SJSA1 (cell line): ENCODE results near the gene EBPL. TPM values are rescaled to one million over a fixed set of nuclear protein-coding genes. Genes with fewer than 3 reads are reported as not detected.

Experiments used
- DNase-seq, 2 experiments: peaks; one replicate each; pipeline ENCODE4 v3.0.0-alpha.2; 2015 to 2020; ENCODE audit warnings: low spot score in 2 of 2, low read depth in 1 of 2
- H3K27ac ChIP-seq: fragments of 250-450 bp; sonication (Bioruptor Pico); 2 replicates; pipeline ENCODE4 v1.5.1; 2020; ENCODE audit warnings: mild to moderate bottlenecking, moderate library complexity
- H3K27me3 ChIP-seq: fragments of 250-450 bp; sonication (Bioruptor Pico); replicated peaks from 2 replicates; pipeline ENCODE4 v1.5.1; 2020; ENCODE audit warnings: mild to moderate bottlenecking, moderate library complexity
- H3K36me3 ChIP-seq: fragments of 250-450 bp; sonication (Bioruptor Pico); 2 replicates; pipeline ENCODE4 v1.5.1; 2020; ENCODE audit warnings: mild to moderate bottlenecking
- H3K4me1 ChIP-seq: fragments of 250-450 bp; sonication (Bioruptor Pico); replicated peaks from 2 replicates; pipeline ENCODE4 v1.6.1; 2021; ENCODE audit warnings: mild to moderate bottlenecking
- H3K4me3 ChIP-seq: fragments of 250-450 bp; sonication (Bioruptor Pico); 2 replicates; pipeline ENCODE4 v1.5.1; 2020; ENCODE audit warnings: mild to moderate bottlenecking
- H3K9me3 ChIP-seq: fragments of 250-450 bp; sonication (Bioruptor Pico); replicated peaks from 2 replicates; pipeline ENCODE4 v1.5.1; 2020; ENCODE audit warnings: mild to moderate bottlenecking
- total RNA-seq: library from RNA; depleted of rRNA; stranded (reverse); fragments of >200 nt; shearing (Covaris generic); gene quantifications from 2 replicates; pipeline ENCODE4 v1.2.3, GENCODE V29; 2014

The EBPL gene
- total RNA-seq, 1 experiment from 2014 or later: 78.8 TPM

DNA sequence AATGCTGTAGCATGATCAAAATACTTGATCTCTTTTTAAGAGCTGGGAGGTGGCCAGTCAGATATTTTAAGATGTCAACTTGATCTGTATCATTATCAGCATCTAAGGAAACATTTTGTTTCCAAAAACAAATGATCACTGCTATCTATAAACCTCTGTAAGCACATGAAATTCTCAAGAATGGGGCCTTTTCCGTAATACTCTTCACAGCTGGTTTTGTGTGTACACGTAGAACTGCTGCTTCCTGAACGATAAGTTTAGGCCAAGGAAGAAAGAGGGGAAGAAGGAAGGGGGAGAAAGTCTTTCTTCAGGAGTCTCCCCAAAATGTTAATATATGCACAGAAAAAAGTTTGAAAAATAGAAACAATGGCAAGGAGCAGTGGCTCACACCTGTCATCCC, 37.3 kb downstream of the EBPL start:
- no peak for DNase-seq
- H3K4me1 ChIP-seq: peaks cover 9% of the 10 kb centered on the region
- no peak overlapping the region for H3K27ac ChIP-seq
- no peak overlapping the region for H3K4me3 ChIP-seq
- H3K9me3 ChIP-seq: no peaks in the 10 kb centered on the region
- no peaks in the 10 kb centered on the region for H3K27me3 ChIP-seq
- no peaks in the 10 kb centered on the region for H3K36me3 ChIP-seq

DNA sequence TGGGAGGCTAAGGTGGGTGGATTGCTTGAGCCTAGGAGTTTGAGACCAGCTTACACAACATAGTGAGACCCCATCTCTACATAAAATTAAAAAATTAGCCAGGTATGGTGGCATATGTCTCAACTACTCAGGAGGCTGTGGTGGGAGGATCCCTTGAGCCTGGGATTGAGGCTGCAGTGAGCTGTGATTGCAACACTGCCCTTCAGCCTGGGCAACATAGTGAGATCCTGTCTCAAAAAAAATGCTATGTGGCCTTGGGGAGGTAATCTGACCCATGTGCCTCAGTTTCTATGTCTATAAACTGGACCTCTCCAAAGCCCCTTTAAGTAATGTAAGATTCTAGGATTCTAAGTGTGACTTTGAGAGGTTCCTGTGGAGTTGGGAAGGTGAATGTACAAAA, 37.8 kb downstream of the EBPL start:
- Histone ChIP-seq H3K9me3 (no peaks in the 10 kb centered on the region), H3K27ac (no peak overlapping the region), H3K36me3 (no peaks in the 10 kb centered on the region), H3K27me3 (no peaks in the 10 kb centered on the region), H3K4me1 (peaks cover 9% of the 10 kb centered on the region), H3K4me3 (no peak overlapping the region)
- DNase-seq: no peak

DNA sequence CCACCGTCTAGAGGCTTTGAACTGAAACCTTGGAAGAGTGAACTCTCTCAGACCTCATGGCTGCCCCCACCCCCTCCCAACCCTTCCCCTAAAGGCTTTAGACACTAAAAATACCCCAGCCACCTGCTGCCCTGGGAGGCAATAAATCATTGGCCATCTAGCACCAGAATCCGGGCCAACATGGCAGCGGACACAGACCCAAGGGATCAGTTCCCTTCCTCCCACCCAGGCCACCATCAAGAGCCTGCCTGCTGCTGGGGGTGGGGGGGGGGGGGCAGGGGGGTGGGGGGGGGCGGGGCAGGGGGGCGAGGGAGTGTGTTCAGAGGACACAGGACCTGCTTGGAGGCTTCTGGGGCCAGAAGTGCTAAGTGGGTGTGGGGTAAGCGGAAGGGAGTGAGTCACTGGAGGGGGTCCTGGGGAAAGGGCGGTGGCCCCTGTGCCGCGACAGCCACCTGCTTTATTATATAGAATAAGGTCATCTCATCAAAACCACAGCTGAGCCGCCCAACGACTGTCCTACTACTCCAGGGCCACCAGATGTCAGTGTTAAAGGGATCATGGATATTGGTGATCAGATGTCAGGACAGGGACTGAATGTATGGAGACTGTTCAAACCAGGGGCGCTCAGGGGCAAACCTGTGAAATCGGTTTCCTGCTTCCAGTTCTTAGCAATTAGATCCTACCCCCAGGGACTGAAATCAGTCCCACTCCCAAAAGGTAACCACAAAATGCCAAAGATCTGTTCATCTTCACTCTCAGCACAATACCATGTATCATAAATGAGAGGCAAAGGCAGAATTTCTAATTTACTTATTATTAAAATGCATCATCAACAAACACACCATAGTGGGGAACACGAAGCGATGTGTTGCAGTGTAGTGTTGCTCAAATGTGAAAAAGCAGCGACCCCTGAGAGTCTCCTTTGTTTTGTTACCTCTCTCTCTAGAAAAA, 38.7 kb downstream of the EBPL start:
- no peaks in the 10 kb centered on the region for H3K36me3 ChIP-seq
- no peaks in the 10 kb centered on the region for H3K9me3 ChIP-seq
- H3K4me3 ChIP-seq: no peak overlapping the region
- no peak for DNase-seq
- H3K27ac ChIP-seq: no peak overlapping the region
- peaks cover 9% of the 10 kb centered on the region for H3K4me1 ChIP-seq
- no peaks in the 10 kb centered on the region for H3K27me3 ChIP-seq

DNA sequence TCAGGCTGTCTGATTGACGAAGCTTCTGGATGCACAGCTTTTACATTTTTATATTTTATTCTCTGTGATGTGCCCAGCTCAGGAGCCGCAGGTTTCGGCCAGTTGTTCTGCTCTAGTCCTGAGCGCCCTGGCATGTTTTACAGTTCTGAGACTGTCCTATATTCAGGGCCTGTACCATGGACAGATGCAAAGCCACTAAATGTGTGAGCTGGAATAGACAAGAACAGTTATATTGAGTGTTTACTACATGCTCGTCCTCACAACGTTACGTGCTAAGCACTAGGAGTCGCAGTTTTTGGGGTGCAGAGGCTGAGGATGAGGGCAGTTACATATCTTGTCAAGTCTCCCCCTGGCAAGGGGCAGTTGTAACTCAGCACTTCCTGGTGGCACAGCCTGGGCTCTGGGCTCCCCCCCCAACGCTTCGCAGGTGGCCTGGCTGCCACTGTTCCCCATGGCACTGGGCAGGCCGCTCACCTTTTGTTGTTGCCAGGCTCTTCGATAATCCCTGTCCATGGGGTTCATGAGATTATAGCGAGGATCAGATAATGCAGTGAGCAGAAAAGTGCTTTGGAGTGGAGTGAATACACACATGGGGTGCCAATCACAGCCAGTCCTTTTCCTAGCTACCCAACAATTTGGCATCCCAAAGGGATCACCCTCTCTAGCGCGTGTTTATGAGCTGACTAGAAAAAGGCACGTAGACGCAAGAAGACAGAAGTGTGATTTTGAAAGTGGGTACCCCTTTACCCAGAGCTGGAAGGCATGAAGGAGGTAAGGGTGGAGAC, 39.5 kb downstream of the EBPL start:
- Histone ChIP-seq H3K36me3 (no peaks in the 10 kb centered on the region), H3K4me1 (peaks cover 9% of the 10 kb centered on the region), H3K4me3 (no peak overlapping the region), H3K9me3 (no peaks in the 10 kb centered on the region), H3K27me3 (no peaks in the 10 kb centered on the region), H3K27ac (no peak overlapping the region)
- no peak for DNase-seq

DNA sequence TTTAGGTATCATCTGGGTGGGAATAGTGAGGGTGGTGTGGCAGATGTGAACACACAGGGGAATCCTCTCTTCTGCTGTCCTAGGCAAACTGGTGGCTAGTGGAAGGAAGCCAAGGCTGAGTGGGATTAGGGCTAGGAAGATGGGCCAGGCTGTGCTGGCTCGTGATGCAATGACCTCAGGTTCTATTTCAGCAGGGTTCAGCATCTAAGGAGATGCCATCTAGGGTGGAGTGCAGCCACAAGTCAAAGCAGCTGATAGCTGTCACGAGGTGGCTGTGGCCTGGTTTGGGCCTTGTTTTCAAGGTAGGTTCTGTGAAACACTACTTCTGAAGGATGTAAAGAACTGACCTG, 41.3 kb downstream of the EBPL start:
- Histone ChIP-seq H3K27ac (no peak overlapping the region), H3K9me3 (no peaks in the 10 kb centered on the region), H3K27me3 (no peaks in the 10 kb centered on the region), H3K4me3 (no peak overlapping the region), H3K36me3 (no peaks in the 10 kb centered on the region), H3K4me1 (peaks cover 9% of the 10 kb centered on the region)
- no peak for DNase-seq

DNA sequence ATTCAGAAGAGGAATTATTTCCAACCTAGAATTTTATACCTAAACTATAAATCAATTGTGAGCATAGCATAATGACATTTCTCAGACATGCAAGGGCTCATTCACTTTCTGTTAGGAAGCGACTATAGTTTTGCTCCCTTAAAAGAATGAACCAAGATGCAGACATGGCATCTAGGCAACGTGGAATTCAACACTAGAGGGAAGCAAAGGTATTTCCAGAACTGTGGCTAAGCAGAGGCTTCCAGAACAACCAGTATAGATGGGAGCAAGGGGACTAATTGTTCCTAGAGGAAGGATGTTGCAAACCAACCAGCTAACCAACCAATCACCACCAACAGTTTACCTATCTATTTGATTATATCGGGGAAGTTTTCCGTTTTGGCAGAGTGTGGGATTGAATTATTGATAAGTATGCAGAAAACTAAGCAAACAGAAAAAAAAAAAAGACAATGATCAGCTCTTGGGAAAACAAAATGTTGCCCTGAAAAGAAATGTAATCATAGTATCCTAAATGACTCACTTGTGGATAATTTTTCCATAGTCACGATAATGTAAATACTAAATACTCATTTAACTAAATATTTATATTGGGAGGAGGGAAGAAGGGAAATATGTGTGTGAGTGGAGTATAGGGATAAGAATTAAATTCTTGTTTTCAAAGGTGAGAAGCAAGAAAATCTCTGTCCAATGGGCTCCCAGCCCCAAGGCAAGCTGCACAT, 41.9 kb downstream of the EBPL start:
- Histone ChIP-seq H3K27ac (no peak overlapping the region), H3K4me3 (no peak overlapping the region), H3K27me3 (no peaks in the 10 kb centered on the region), H3K36me3 (no peaks in the 10 kb centered on the region), H3K4me1 (peaks cover 9% of the 10 kb centered on the region), H3K9me3 (no peaks in the 10 kb centered on the region)
- DNase-seq: peak in 1 of 2 experiments; percentile 18

DNA sequence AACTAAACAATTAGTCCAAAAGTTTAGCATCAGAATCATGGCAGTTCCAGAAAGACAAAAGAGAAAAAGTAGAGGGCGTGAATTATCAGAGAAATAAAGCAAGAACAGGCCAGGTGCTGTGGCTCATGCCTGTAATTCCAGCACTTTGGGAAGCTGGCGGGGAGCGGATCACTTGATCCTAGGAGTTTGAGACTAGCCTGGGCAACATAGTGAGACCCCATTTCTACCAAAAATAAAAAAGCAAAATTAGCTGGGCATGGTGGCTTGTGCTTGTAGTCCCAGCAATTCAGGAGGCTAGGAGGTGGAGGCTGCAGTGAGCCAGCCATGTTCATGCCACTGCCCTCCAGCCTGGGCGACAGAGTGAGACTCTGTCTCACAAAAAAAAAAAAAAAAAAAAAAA, 44.6 kb downstream of the EBPL start:
- DNase-seq: no peak
- no peaks in the 10 kb centered on the region for H3K9me3 ChIP-seq
- H3K36me3 ChIP-seq: no peaks in the 10 kb centered on the region
- no peak overlapping the region for H3K4me3 ChIP-seq
- H3K27me3 ChIP-seq: no peaks in the 10 kb centered on the region
- no peak overlapping the region for H3K27ac ChIP-seq
- H3K4me1 ChIP-seq: peaks cover 9% of the 10 kb centered on the region

DNA sequence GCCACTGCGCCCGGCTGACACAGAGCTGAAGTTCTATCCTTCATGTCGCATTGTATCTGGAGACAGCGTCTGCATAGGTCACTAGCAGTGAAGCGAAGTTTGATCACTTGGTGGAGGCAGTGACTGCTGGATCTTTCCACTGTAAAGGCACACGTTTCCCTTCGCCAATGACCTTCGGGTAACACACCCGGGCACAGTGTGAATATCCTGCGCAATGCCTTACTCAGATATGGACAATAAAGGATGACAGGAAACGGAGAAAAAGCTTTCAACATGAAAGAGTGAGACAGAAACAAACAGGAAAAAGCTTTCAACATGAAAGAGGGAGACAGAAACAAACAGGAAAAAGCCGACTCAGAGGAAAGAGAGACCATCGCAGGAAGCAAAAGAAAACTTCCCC, 45.8 kb downstream of the EBPL start:
- H3K36me3 ChIP-seq: no peaks in the 10 kb centered on the region

DNA sequence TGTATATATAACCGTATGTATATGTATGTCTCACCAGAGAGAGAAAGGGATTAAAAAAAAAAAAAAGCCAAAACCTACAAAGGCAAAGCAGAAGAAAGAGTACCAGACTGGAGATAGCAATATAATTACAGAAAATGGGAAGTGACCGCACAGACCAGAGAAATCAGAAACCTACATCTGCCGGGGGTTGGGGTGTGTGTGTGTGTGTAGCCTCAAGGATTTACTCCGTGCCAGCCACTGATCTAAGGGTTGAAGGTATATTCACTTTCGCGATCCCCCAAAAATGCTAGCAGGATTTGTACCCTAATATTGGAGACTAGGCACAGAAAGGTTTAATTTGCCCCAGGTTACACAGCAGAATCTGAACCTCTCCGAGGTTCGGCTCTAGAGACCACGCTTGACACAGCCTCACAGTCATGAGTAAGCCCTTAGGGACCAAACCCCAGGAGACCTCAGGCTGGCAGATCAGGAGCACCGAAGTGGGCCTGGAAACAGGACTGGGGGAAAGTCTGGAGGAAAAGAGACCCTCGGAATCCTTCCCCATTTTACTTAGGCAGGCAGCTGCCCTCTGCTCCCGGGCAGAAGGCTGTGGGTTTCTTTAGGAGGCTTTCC, 48.1 kb downstream of the EBPL start:
- no peaks in the 10 kb centered on the region for H3K36me3 ChIP-seq
- no peaks in the 10 kb centered on the region for H3K4me1 ChIP-seq
- no peak for DNase-seq

More for the DNA sequence above, 45.8 kb downstream of the EBPL start:
- Histone ChIP-seq H3K4me1 (peaks cover 9% of the 10 kb centered on the region), H3K27ac (no peak overlapping the region), H3K4me3 (no peak overlapping the region), H3K9me3 (no peaks in the 10 kb centered on the region), H3K27me3 (no peaks in the 10 kb centered on the region)
- no peak for DNase-seq

DNA sequence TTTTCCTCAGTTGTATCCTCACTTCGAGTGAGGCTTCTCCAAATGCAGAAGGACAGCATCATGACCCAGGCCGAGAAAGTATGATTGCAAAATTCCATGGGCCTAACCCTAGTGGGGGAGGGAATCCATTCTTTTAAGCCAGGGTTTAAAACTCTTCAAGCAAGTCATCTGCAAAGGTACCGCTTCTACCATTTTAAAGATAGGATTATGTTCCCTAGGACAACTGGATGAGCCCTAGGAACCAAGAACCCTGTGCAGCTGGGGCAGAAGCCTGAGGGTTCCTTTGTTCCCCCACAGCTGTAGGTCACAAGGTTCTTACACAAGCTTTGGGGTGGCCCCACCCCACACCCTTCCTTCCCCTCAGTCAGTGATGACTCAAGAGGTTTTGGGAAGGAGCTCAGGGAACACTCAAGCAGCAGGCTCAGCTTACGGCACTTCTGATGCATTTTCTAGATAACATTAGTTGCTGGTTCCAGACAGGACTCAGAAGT, 49.4 kb downstream of the EBPL start:
- DNase-seq: no peak
- Histone ChIP-seq H3K27me3 (no peaks in the 10 kb centered on the region), H3K36me3 (no peaks in the 10 kb centered on the region), H3K4me1 (no peaks in the 10 kb centered on the region), H3K4me3 (no peak overlapping the region), H3K9me3 (no peaks in the 10 kb centered on the region), H3K27ac (no peak overlapping the region)

More for the DNA sequence above, 48.1 kb downstream of the EBPL start:
- Histone ChIP-seq H3K9me3 (no peaks in the 10 kb centered on the region), H3K27ac (no peak overlapping the region), H3K4me3 (no peak overlapping the region), H3K27me3 (no peaks in the 10 kb centered on the region)

DNA sequence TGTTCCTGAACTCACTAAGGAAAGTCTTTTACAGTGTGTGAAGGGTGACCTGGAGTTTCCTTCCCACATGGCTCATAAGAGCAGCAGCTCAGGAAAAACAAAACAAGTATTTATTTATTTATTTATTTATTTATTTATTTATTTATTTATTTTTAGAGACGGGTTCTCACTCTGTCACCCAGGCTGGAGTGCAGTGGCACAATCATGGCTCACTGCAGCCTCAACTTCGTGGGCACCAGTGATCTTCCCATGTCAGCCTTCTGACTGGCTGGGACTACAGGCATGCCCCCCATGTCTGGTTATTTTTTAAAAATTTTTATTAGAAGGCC, 52.6 kb downstream of the EBPL start:
- no peak overlapping the region for H3K27ac ChIP-seq
- H3K27me3 ChIP-seq: no peaks in the 10 kb centered on the region
- no peaks in the 10 kb centered on the region for H3K36me3 ChIP-seq
- H3K4me3 ChIP-seq: no peak overlapping the region
- DNase-seq: no peak
- no peaks in the 10 kb centered on the region for H3K9me3 ChIP-seq
- H3K4me1 ChIP-seq: no peaks in the 10 kb centered on the region

DNA sequence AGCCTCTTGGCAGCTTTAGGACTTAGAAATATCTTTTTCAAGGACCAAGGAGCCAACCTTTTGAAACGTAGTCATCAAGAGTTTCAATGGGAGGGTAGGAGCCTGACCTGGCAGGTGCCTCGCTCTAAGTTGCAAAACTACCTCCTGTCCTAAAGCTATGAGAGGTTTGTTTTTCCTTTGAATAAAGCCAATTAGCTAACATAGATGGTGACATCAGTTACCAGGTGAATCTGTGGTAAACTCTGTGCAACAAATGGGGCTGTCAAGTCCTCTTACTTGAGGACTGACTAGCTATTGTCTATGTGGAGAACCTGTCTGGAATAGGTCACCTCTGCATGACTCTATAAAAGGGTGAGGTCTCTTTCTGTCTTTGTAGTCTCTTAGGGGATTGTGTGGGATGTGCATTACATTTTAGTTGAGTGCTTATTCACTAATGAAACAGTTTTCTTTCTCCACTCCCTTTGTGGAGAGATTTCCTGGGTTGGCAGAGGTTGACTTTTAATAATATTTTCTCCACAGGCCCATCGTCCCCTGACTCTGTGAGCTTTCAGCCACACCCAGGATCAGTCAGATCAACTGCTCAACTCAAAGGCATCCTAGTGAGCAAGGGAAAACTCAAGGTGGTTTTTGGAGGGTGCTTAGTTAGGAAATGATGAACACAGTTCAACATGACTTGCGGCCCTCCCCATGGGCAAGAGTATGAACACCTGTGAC, 53.1 kb downstream of the EBPL start:
- H3K4me1 ChIP-seq: no peaks in the 10 kb centered on the region
- H3K36me3 ChIP-seq: no peaks in the 10 kb centered on the region
- no peaks in the 10 kb centered on the region for H3K9me3 ChIP-seq
- H3K27ac ChIP-seq: no peak overlapping the region
- no peak for DNase-seq
- no peaks in the 10 kb centered on the region for H3K27me3 ChIP-seq
- no peak overlapping the region for H3K4me3 ChIP-seq

DNA sequence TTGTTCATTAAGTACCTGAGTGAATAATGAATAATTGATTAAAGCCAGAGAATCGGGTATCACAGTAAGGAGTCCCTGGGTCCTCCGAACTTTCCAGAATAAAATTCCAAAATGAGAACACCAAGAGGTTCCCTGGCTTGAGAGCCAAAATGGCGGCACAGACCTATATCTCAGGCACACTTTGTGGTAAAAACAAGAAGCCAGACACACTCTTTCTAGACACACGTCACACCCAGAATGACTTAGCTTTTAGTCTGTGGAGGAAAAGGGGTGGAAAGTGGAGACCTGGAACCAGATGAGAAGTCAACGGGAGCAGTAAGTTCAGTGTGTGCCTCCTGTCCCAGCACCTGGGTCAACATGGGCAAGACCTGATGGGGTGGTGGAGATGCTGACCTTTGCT, 54.6 kb downstream of the EBPL start:
- Histone ChIP-seq H3K27me3 (no peaks in the 10 kb centered on the region), H3K4me1 (no peaks in the 10 kb centered on the region), H3K9me3 (no peaks in the 10 kb centered on the region), H3K4me3 (no peak overlapping the region), H3K36me3 (no peaks in the 10 kb centered on the region), H3K27ac (no peak overlapping the region)
- no peak for DNase-seq
